Measurements from ENCODE around the gene BRD2. TPM values are rescaled to one million over a fixed set of nuclear protein-coding genes. Genes with fewer than 3 reads are reported as not detected.

BRD2 gene
- total RNA-seq, 2 experiments from 2014 or later, result 340 to 378 TPM

DNA sequence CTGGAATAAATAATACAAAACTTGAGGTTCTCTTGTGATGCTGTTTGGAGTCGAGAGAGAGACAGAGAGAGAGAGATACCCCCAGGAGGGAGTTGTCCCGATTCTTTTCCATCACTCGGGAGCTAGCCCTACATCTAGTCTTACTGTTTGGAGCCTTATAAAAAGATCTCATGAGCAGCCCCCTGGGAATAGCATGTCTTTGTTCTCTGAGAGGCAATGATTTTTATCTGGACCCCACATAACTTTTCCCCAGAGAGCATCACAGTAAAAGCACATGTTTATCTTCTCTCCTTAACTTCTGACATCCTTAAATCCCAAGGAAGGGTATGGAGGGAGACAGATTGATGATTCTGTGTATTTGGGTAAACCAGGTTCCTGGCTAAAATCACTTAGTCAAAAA lies 61.9 kb downstream of the BRD2 start:
- Histone ChIP-seq H3K9me3 (ENCODE audit: control insufficient read depth in 1 of 2, insufficient read depth in 1 of 2, low read length in 2 of 2) (peaks cover 0 to 10% of the 10 kb centered on the region in 2 experiments), H3K36me3 (ENCODE audit: insufficient read depth, low read length) (no peaks in the 10 kb centered on the region), H3K27ac (ENCODE audit: low read depth in 1 of 2, low read length in 2 of 2) (peak overlapping the region in 1 of 2 donors; percentile 66), H3K4me3 (ENCODE audit: low read length) (no peak overlapping the region), H3K27me3 (ENCODE audit: control insufficient read depth in 1 of 2, insufficient read depth in 2 of 2, low read length in 2 of 2) (no peaks in the 10 kb centered on the region), H3K4me1 (ENCODE audit: insufficient read depth, low read length) (peaks cover 8% of the 10 kb centered on the region)
- DNase-seq, result no peak
- H3K9me3 Mint-ChIP-seq, result no peaks in the 10 kb centered on the region
- TF ChIP-seq, protein P1, sequence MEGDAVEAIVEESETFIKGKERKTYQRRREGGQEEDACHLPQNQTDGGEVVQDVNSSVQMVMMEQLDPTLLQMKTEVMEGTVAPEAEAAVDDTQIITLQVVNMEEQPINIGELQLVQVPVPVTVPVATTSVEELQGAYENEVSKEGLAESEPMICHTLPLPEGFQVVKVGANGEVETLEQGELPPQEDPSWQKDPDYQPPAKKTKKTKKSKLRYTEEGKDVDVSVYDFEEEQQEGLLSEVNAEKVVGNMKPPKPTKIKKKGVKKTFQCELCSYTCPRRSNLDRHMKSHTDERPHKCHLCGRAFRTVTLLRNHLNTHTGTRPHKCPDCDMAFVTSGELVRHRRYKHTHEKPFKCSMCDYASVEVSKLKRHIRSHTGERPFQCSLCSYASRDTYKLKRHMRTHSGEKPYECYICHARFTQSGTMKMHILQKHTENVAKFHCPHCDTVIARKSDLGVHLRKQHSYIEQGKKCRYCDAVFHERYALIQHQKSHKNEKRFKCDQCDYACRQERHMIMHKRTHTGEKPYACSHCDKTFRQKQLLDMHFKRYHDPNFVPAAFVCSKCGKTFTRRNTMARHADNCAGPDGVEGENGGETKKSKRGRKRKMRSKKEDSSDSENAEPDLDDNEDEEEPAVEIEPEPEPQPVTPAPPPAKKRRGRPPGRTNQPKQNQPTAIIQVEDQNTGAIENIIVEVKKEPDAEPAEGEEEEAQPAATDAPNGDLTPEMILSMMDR (IDR thresholded peaks at IDR 0.05), result no peak
- H3K27me3 Mint-ChIP-seq, result peaks cover 5% of the 10 kb centered on the region
- no peak for ATAC-seq (ENCODE audit: poor library complexity)
- H3K36me3 Mint-ChIP-seq (ENCODE audit: low read depth), result no peaks in the 10 kb centered on the region
- intact Hi-C loops (cut with DNase I, micrococcal nuclease), result no loop called here
- H3K4me3 Mint-ChIP-seq, result no peak overlapping the region
- POLR2A ChIA-PET, result no interaction called here
- H3K27ac Mint-ChIP-seq, result no peak overlapping the region
- H3K4me1 Mint-ChIP-seq (ENCODE audit: low read depth), result no peaks in the 10 kb centered on the region
- CTCF ChIA-PET, result no interaction called here

Other genes with a start within 250 kb of the BRD2 start
- 1 to 10 TPM in 1 of 2 experiments, under 1 TPM in 1; 0.71 to 1.1 TPM for gene HLA-DQA2, start 227.2 kb upstream of the BRD2 start, total RNA-seq
- 1 to 10 TPM; 1.3 to 2.2 TPM for gene HLA-DQB2, start 205.1 kb upstream of the BRD2 start, total RNA-seq
- 1 to 10 TPM; 2.9 to 3.2 TPM for gene HLA-DOB, start 151.6 kb upstream of the BRD2 start, total RNA-seq
- 100 to 1,000 TPM; 165 to 171 TPM for gene TAP2, start 129.9 kb upstream of the BRD2 start, total RNA-seq
- gene PSMB8, start 124.5 kb upstream of the BRD2 start, total RNA-seq, result 100 to 1,000 TPM; 120 to 121 TPM
- 10 to 100 TPM; 91.5 to 93.9 TPM for gene TAP1, start 114.9 kb upstream of the BRD2 start, total RNA-seq
- 10 to 100 TPM; 37.2 to 38.4 TPM for gene PSMB9, start 114.4 kb upstream of the BRD2 start, total RNA-seq
- gene HLA-DMB, start 27.6 kb upstream of the BRD2 start, total RNA-seq, result 1 to 10 TPM; 4.6 to 6.0 TPM
- 10 to 100 TPM; 14.4 to 16.5 TPM for gene HLA-DMA, start 15.5 kb upstream of the BRD2 start, total RNA-seq
- gene HLA-DOA, start 41.0 kb downstream of the BRD2 start, total RNA-seq, result 1 to 10 TPM; 5.9 to 6.1 TPM
- 10 to 100 TPM; 19.4 to 19.9 TPM for gene HLA-DPA1, start 105.1 kb downstream of the BRD2 start, total RNA-seq
- 10 to 100 TPM; 29.0 to 31.7 TPM for gene HLA-DPB1, start 107.4 kb downstream of the BRD2 start, total RNA-seq
- 1 to 10 TPM; 2.8 to 3.0 TPM for gene COL11A2, start 223.9 kb downstream of the BRD2 start, total RNA-seq
- 10 to 100 TPM; 42.9 to 45.0 TPM for gene RXRB, start 232.1 kb downstream of the BRD2 start, total RNA-seq
- gene SLC39A7, start 232.3 kb downstream of the BRD2 start, total RNA-seq, result 1 to 10 TPM; 8.6 to 9.6 TPM
- 10 to 100 TPM in 1 of 2 experiments, 1 to 10 TPM in 1; 8.6 to 10.5 TPM for gene HSD17B8, start 236.1 kb downstream of the BRD2 start, total RNA-seq
- gene RING1, start 239.9 kb downstream of the BRD2 start, total RNA-seq, result 10 to 100 TPM; 27.1 to 28.6 TPM